GM23338 (cell line): ENCODE measurements around the gene LTA4H. TPM values are rescaled to one million over a fixed set of nuclear protein-coding genes. Genes with fewer than 3 reads are reported as not detected.
A peak's percentile ranks its signal among the peaks of the same experiment; 100 is the strongest.

Source experiments
- ATAC-seq: fragments of 200-7000 bp; cut with Tn5 transposase; 3 replicates; pipeline ENCODE4 v1.9.1; 2020
- DNase-seq: peaks from one replicate; pipeline ENCODE4 v3.0.0-alpha.2; 2015; ENCODE audit warnings: low spot score
- H2AFZ ChIP-seq: fragments of 200-600 bp; sonication (generic); 2 replicates; pipeline ENCODE4 v1.8.0; 2016; ENCODE audit warnings: antibody characterized with exemption, mild to moderate bottlenecking, moderate library complexity
- H3F3A ChIP-seq: fragments of 200-600 bp; sonication (generic); replicated peaks from 2 replicates; pipeline ENCODE4 v1.8.0; 2017; ENCODE audit warnings: antibody characterized with exemption, mixed run types, low read depth
- H3K27ac ChIP-seq: fragments of 200-600 bp; sonication (generic); 2 replicates; pipeline ENCODE4 v1.6.1; 2016; ENCODE audit warnings: low read depth
- H3K27me3 ChIP-seq: fragments of 200-600 bp; sonication (generic); 2 replicates; pipeline ENCODE4 v1.8.0; 2016; ENCODE audit warnings: mild to moderate bottlenecking, mixed run types, moderate library complexity; ENCODE audit not compliant: insufficient read depth
- H3K36me3 ChIP-seq: fragments of 200-600 bp; sonication (generic); 2 replicates; pipeline ENCODE4 v1.8.0; 2016; ENCODE audit warnings: mild to moderate bottlenecking; ENCODE audit not compliant: insufficient read depth
- H3K4me1 ChIP-seq: fragments of 200-600 bp; sonication (generic); 2 replicates; pipeline ENCODE4 v1.8.0; 2016; ENCODE audit warnings: mild to moderate bottlenecking, moderate library complexity; ENCODE audit not compliant: insufficient read depth
- H3K4me2 ChIP-seq: fragments of 200-600 bp; sonication (generic); 2 replicates; pipeline ENCODE4 v1.7.1; 2017; ENCODE audit warnings: mixed run types
- H3K4me3 ChIP-seq: fragments of 200-600 bp; sonication (generic); 2 replicates; pipeline ENCODE4 v1.6.1; 2016; ENCODE audit warnings: mixed run types
- H3K79me2 ChIP-seq: fragments of 200-600 bp; sonication (generic); replicated peaks from 2 replicates; pipeline ENCODE4 v1.8.0; 2017; ENCODE audit warnings: mild to moderate bottlenecking; ENCODE audit not compliant: insufficient read depth
- H3K9me2 ChIP-seq: fragments of 200-600 bp; sonication (generic); 2 replicates; pipeline ENCODE4 v1.8.0; 2017; ENCODE audit not compliant: insufficient read depth
- H4K20me1 ChIP-seq: fragments of 200-600 bp; sonication (generic); replicated peaks from 2 replicates; pipeline ENCODE4 v1.8.0; 2017; ENCODE audit warnings: mild to moderate bottlenecking; ENCODE audit not compliant: insufficient read depth
- H3K27ac Mint-ChIP-seq: 2 replicates; pipeline ENCODE4 v1.8.0; 2020; ENCODE audit warnings: inconsistent platforms, mild to moderate bottlenecking, moderate library complexity, mixed read lengths
- H3K27me3 Mint-ChIP-seq: 3 replicates; pipeline ENCODE4 v1.8.0; 2022; ENCODE audit warnings: low read depth, mild to moderate bottlenecking, moderate library complexity, mixed read lengths, inconsistent platforms; ENCODE audit not compliant: insufficient read depth, poor library complexity
- H3K36me3 Mint-ChIP-seq: 3 replicates; pipeline ENCODE4 v1.8.0; 2021; ENCODE audit warnings: low read depth, mild to moderate bottlenecking, inconsistent platforms, moderate library complexity, mixed read lengths
- H3K4me1 Mint-ChIP-seq: 3 replicates; pipeline ENCODE4 v1.8.0; 2020; ENCODE audit warnings: mild to moderate bottlenecking, inconsistent platforms, mixed read lengths
- H3K4me3 Mint-ChIP-seq: 3 replicates; pipeline ENCODE4 v1.8.0; 2021; ENCODE audit warnings: moderate library complexity, mild to moderate bottlenecking, inconsistent platforms, mixed read lengths
- H3K9me3 Mint-ChIP-seq: 3 replicates; pipeline ENCODE4 v1.8.0; 2020; ENCODE audit warnings: moderate library complexity, mild to moderate bottlenecking, inconsistent platforms, mixed read lengths
- CTCF ChIP-seq, 2 experiments: fragments of 200-600 bp in 1 of 2; sonication (generic) in 1 of 2; conservative IDR thresholded peaks; 2 replicates each; pipeline versions ENCODE4 v1.5.1 to v1.6.1; 2016 to 2017; ENCODE audit warnings: antibody characterized with exemption in 2 of 2, low read depth in 2 of 2, mild to moderate bottlenecking in 2 of 2, moderate library complexity in 1 of 2
- ETS1 ChIP-seq: IDR thresholded peaks from 2 replicates; pipeline ENCODE4 v1.6.1; 2016; ENCODE audit warnings: antibody characterized with exemption
- EZH2 ChIP-seq: fragments of 200-600 bp; sonication (generic); IDR thresholded peaks from one replicate; pipeline ENCODE4 v1.8.0; 2017; ENCODE audit warnings: antibody characterized with exemption, mild to moderate bottlenecking, low read depth; ENCODE audit not compliant: unreplicated experiment
- EZH2phosphoT487 ChIP-seq: fragments of 200-600 bp; sonication (generic); IDR thresholded peaks from one replicate; pipeline ENCODE4 v1.8.1; 2018; ENCODE audit warnings: antibody characterized with exemption; ENCODE audit not compliant: unreplicated experiment
- JUNB ChIP-seq: IDR thresholded peaks from one replicate; pipeline ENCODE4 v1.6.1; 2016; ENCODE audit warnings: antibody characterized with exemption; ENCODE audit not compliant: unreplicated experiment
- NANOG ChIP-seq: IDR thresholded peaks from 2 replicates; pipeline ENCODE4 v1.6.1; 2016; ENCODE audit warnings: antibody characterized with exemption, borderline replicate concordance
- POLR2AphosphoS5 ChIP-seq: IDR thresholded peaks from 2 replicates; pipeline ENCODE4 v1.6.1; 2016; ENCODE audit warnings: antibody characterized with exemption, low read depth
- ZNF114 ChIP-seq: fragments of 250-450 bp; sonication (Bioruptor Pico); IDR thresholded peaks from 2 replicates; pipeline ENCODE4 v1.5.0; 2020; ENCODE audit warnings: mild to moderate bottlenecking, moderate library complexity
- polyA plus RNA-seq: library from polyadenylated mRNA; unstranded; fragments of >200 nt; fragmentation: Nextera tagmentation; extraction: Ambion mirVana; gene quantifications from 2 replicates; pipeline ENCODE4 v1.2.1, GENCODE V29; 2016
- total RNA-seq: library from RNA; depleted of rRNA; stranded (reverse); fragments of >200 nt; shearing (Covaris generic); gene quantifications from 2 replicates; pipeline ENCODE4 v1.2.3, GENCODE V29; 2014

Gene LTA4H
- total and polyA plus RNA-seq, 2 experiments from 2014 or later: 84.4 to 189 TPM

- H3K79me2 ChIP-seq: no peaks in the 10 kb centered on the region
- DNase-seq (no peak), ATAC-seq (no peak)
- H3K9me3 Mint-ChIP-seq: peaks cover 11% of the 10 kb centered on the region
- no peaks in the 10 kb centered on the region for H3K36me3 ChIP-seq
- no peaks in the 10 kb centered on the region for H4K20me1 ChIP-seq
- H3K4me2 ChIP-seq: no peak overlapping the region
- no peak for TF ChIP-seq JUNB
- no peak for TF ChIP-seq EZH2phosphoT487
- TF ChIP-seq POLR2AphosphoS5: no peak
- no peak overlapping the region for H3K27ac ChIP-seq
- no peak overlapping the region for H3K27ac Mint-ChIP-seq
- H3K9me2 ChIP-seq: no peaks in the 10 kb centered on the region
- H3K36me3 Mint-ChIP-seq: peaks cover 11% of the 10 kb centered on the region
- peaks cover 22% of the 10 kb centered on the region for H3K4me1 Mint-ChIP-seq
- no peak overlapping the region for H3K4me3 Mint-ChIP-seq
- no peaks in the 10 kb centered on the region for H3K27me3 ChIP-seq
- no peak overlapping the region for H3K4me3 ChIP-seq
- H3K4me1 ChIP-seq: 0 out of 2 replicates have a peak, but pooled peaks cover 3% of the 10 kb centered on the region
- no peaks in the 10 kb centered on the region for H3F3A ChIP-seq
- H3K27me3 Mint-ChIP-seq: peaks cover 4% of the 10 kb centered on the region
- H2AFZ ChIP-seq: no peak overlapping the region
Measured at GRCh38 chr12:95974358-95974757, 61.0 kb downstream of the LTA4H start.

GRCh38 chr12:95972832-95973456 is 62.4 kb downstream of the LTA4H start:
- H4K20me1 ChIP-seq: no peaks in the 10 kb centered on the region
- H3K27me3 ChIP-seq: no peaks in the 10 kb centered on the region
- no peaks in the 10 kb centered on the region for H3K36me3 ChIP-seq
- H3K4me3 ChIP-seq: no peak overlapping the region
- no peaks in the 10 kb centered on the region for H3F3A ChIP-seq
- H2AFZ ChIP-seq: no peak overlapping the region; the same call in 1 of the 2 replicates
- Mint-ChIP-seq H3K9me3 (peaks cover 11% of the 10 kb centered on the region), H3K36me3 (peaks cover 11% of the 10 kb centered on the region), H3K27ac (no peak overlapping the region), H3K4me3 (no peak overlapping the region), H3K4me1 (peaks cover 18% of the 10 kb centered on the region), H3K27me3 (peaks cover 4% of the 10 kb centered on the region)
- no peaks in the 10 kb centered on the region for H3K79me2 ChIP-seq
- no peak for ATAC-seq
- TF ChIP-seq CTCF (conservative IDR thresholded peaks at IDR 0.05; ENCODE audit: low read depth in 2 of 2) (no peak), EZH2 (no peak), ZNF114 (no peak), ETS1 (no peak)
- no peak overlapping the region for H3K4me2 ChIP-seq
- no peak overlapping the region for H3K27ac ChIP-seq
- 0 out of 2 replicates have a peak, but pooled peaks cover 3% of the 10 kb centered on the region for H3K4me1 ChIP-seq
- no peaks in the 10 kb centered on the region for H3K9me2 ChIP-seq
- DNase-seq: no peak

GRCh38 chr12:95970905-95971304 is 64.5 kb downstream of the LTA4H start:
- H3F3A ChIP-seq: no peaks in the 10 kb centered on the region
- H3K4me1 ChIP-seq: 0 out of 2 replicates have a peak, but pooled peaks cover 3% of the 10 kb centered on the region
- no peaks in the 10 kb centered on the region for H3K27me3 ChIP-seq
- no peaks in the 10 kb centered on the region for H4K20me1 ChIP-seq
- no peaks in the 10 kb centered on the region for H3K79me2 ChIP-seq
- ATAC-seq (peak; percentile 99), DNase-seq (peak; percentile 83)
- Mint-ChIP-seq H3K27me3 (peaks cover 4% of the 10 kb centered on the region), H3K4me1 (peaks cover 15% of the 10 kb centered on the region), H3K27ac (peak overlapping the region; percentile 63), H3K9me3 (peaks cover 11% of the 10 kb centered on the region), H3K4me3 (peak overlapping the region; percentile 18; the same call in 1 of the 3 replicates), H3K36me3 (peaks cover 11% of the 10 kb centered on the region)
- H3K4me3 ChIP-seq: no peak overlapping the region
- H3K36me3 ChIP-seq: no peaks in the 10 kb centered on the region
- 0 out of 2 replicates have a peak overlapping the region, but pooled peaks have one; percentile 4 for H3K4me2 ChIP-seq
- peak overlapping the region; percentile 70; the same call in 1 of the 2 replicates for H3K27ac ChIP-seq
- no peaks in the 10 kb centered on the region for H3K9me2 ChIP-seq
- peak overlapping the region; percentile 69; the same call in 1 of the 2 replicates for H2AFZ ChIP-seq
- TF ChIP-seq NANOG (no peak), JUNB (no peak)
